LNCaP clone FGC (cell line): ENCODE data around the gene VWA5B1.

Experiments used
- DNase-seq: peaks from one replicate; pipeline ENCODE4 v3.0.0-alpha.2; 2011; ENCODE audit warnings: low read depth
- H3K4me3 ChIP-seq: 2 replicates; pipeline ENCODE4 v1.5.1; 2011; ENCODE audit warnings: mild to moderate bottlenecking, low read depth, low read length, control low read depth
- CTCF ChIP-seq: IDR thresholded peaks from 2 replicates; pipeline ENCODE4 v1.5.1; 2012; ENCODE audit warnings: mild to moderate bottlenecking; ENCODE audit not compliant: control insufficient read depth, insufficient read depth; ENCODE audit errors: extremely low read depth

The VWA5B1 gene

GRCh38 chr1:20401405-20402010, 110.8 kb downstream of the VWA5B1 start:
- no peak for TF ChIP-seq CTCF
- no peak for DNase-seq

DNA sequence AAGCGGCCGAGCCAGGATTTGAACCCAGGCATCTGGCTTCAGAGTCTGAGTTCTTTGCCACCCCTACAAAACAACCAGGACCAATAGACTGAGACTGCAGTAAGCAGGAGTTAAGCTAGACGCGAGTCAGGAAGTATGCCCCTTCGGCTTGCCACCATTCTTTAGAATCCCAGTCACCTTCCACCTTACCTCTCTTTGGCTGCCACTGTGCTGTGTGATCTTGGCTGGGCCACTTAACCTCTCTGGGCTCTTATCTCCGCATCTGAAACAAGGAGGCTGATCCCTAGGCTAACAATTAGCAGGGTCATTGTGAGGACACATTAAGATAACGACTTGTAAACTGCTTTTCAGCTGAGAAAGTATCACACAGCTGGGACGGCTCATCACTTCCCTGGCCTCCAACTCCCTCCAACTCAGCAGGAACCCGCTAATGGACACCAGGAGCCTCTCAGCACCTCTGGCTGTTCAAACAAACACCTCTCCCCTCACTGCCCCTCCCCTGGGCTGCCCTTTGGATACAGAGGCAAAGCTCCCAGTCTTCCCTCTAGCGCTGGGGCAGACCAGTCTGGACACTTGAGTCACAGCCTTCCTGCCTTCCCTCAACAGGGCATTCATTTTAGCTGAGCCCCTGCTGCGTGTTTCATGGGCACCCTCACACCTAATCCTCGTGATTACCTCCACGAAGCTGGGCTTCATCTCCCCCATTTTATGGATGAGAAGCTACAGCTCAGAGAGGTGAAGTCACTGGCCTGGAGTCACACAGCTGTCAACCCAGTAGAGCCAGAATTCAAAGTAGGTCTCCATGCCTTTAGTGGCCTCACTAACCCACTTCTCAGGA, 112.1 kb downstream of the VWA5B1 start:
- no peak overlapping the region for H3K4me3 ChIP-seq
- no peak for TF ChIP-seq CTCF
- DNase-seq: no peak

More at GRCh38 chr1:20401405-20402010, 110.8 kb downstream of the VWA5B1 start:
- H3K4me3 ChIP-seq: no peak overlapping the region

DNA sequence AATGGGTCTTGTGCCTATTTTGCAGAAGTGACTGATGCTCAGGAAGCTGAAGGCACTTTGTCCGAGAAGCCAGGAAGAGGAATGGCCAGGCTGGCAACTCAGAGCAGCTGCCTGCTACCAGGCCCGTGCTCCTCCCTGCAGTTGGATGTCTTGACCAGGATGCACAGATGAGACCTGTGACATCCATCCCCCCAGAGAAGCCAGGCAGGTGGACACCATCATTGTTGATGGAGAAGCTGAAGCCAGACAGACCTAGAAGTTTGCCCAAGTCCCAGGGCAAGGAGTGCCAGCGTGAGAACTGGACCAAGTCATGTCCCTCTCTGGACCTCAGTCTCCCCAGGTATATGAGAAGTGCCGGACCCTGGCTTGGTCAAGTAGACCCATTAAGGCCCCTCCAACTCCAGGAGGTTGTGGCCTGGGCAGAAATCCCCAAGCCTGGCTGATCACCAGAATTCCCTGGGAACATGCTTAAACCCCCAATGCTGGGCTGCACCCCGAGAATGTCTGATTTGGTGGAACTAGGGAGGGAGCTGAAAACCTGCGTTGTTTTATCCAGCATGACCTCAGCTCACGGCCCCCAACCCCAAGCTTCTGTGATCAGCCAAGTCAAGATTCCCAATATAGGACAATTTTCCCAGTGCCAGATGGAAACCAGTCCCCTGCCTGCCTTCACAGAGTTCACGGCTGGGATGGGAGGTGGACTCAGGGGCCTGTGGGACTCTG, 112.9 kb downstream of the VWA5B1 start:
- H3K4me3 ChIP-seq: no peak overlapping the region
- no peak for DNase-seq
- no peak for TF ChIP-seq CTCF

- H3K4me3 ChIP-seq: no peak overlapping the region
- DNase-seq: no peak
- TF ChIP-seq CTCF: no peak
These were observed 113.8 kb downstream of the VWA5B1 start for GRCh38 chr1:20404466-20404865.
